HG03103 (cell line): ENCODE results near the gene SNX27.
"Not testable (repeated sequence)": the region's sequence is repeated elsewhere in the genome, so short reads cannot be mapped to it uniquely, and the experiment has no call there.

Experiments
- ATAC-seq: cut with Tn5 transposase; IDR thresholded peaks from one replicate; pipeline ENCODE4 v1.9.1; 2021; ENCODE audit warnings: low read depth; ENCODE audit not compliant: unreplicated experiment

The SNX27 gene

DNA sequence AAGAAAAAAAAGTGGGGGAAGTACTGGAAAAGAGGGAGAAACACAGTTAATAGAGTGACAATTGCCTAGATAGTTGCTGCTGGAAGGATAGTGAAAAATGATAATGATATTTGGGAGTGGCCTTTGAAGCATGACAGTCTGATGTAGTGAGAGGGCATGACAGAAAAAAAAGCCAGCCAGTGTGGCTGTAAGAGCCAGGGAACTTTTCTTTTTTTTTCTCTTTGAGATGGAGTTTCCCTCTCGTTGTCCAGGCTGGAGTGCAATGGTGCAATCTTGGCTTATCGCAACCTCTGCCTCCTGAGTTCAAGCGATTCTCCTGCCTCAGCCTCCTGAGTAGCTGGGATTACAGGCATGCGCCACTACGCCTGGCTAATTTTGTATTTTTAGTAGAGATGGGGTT is 9.3 kb upstream of the SNX27 start:
- not testable (repeated sequence) for ATAC-seq

DNA sequence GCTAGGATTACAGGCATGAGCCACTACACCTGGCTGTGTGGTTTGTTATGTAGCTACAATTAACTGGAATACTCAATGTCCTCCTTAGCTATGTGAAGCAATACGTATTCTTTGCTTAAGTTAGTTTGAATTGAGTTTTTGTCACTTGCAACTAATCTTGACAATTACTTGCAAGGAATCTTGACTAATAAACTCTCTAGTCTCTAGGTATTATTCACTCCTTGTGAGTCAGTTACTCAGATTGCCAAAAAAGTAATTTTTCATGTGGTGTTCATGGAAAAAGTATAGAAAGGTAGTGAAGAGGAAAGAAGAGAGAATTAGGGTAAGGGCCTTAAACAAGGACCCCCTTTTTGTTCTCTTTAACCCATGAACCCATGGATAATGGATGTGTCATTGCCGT is 7.6 kb upstream of the SNX27 start:
- ATAC-seq = no peak

DNA sequence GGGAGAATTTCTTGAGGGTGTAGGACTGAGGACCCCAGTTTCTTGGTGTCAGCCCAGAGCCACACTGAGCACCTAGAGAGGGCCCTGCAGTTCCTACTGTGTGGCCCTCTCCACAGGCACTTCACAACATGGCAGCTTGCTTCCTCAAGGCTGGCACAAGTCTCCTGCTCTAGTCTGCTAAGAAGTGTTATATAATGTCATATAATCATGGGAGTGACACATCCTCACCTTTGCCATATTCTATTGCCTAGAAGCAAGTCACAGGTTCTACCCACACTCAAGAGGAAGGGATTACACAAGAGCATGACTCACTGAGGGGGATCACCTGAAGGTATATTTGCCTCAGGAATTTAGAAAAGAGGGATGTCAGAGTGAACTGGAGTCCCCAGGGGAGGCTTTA is 5.5 kb upstream of the SNX27 start:
- ATAC-seq = no peak

DNA sequence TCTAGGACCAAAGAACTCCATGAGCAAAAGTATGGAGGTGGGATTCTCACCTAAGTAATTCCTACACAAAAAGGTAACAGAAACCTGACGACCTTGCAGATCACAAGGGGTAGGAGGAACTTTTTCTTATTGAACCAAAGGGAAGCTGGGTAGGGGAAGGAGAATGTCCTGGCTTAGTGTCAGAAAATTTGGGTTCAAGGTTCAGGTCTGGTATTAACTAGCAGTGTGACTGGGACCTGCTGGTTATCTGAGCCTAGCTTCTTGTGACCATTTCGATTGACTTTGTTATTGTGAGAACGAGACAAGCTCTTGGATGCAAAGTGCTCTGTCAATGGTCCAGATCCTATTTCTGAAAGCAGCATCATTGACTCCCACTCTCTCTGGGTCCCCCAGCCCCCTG is 5.0 kb upstream of the SNX27 start:
- ATAC-seq = no peak

DNA sequence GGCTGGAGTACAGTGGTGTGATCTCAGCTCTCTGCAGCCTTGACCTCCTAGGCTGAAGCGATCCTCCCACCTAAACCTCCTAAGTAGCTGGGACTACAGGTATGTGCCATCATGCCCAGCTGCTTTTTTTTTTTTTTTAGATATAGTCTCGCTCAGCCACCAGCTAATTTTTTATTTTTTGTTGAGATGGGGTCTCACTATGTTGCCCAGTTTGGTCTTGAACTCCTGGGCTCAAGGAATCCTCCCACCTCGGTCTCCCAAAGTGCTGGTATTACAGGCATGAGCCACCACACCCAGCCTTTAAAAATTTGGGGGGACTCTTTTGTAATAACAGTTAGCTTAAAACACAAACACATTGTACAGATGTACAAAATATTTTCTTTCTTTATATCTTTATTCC is 1.7 kb upstream of the SNX27 start:
- no peak for ATAC-seq

DNA sequence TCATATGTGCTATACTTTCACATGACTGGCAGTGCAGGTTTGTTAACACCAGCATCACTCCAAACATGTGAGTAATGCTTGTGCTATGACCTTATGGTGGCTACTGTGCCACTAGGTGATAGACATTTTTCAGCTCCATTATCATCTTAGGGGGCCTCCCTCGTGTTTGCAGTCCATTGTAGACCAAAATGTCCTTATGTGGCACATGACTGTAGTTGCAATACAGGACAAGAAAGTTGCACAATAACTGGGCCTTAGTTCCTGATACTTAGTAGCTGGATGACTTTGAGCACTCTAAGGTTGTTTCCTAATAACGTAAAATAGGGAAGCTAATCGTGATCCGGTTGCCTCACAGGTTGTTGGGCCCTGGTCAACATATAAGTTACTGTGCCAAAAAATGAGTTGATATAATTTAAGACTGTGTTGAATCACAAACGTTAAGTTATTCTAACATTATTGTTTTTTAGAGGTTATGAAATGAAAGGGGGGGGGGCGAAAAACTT is 511 bp upstream of the SNX27 start:
- ATAC-seq = no peak

DNA sequence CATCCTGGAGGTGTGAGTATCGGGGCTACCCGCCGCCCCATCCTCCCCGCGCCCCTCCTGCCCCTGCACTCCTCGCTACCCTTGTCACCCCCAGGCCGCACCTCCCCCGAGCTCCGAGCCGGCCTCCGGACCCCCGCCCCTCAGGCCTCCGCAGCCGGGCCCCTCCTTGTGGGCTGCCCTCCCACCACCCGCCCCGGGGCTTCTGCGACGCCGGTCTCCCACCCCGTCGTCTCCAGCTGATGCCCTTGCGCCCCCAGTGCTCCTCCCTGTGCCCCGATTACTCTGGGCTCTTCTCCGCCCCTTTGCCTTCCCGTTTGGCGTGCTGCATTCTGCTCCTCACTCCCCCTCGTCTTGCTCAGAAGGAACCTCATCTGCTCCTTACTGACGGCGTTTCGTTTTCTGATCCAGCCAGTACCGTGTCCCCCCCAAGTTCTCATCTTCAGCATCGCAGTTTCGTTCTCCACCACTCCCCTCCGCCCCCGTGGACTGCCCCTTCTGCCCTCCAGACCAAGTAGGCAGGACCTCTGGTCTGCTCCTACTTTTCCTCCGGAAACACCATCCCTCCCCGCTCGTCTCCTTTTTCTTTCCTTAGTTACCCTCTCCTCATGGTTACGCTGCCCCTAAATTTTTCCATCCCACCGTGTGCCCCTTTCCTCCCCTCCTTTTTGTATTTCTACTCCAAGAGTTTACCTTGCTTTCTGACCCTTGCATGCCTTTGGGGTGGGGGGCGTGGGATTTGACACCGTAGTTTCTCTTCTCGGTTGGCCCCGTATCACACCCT is 841 bp downstream of the SNX27 start:
- ATAC-seq = no peak

DNA sequence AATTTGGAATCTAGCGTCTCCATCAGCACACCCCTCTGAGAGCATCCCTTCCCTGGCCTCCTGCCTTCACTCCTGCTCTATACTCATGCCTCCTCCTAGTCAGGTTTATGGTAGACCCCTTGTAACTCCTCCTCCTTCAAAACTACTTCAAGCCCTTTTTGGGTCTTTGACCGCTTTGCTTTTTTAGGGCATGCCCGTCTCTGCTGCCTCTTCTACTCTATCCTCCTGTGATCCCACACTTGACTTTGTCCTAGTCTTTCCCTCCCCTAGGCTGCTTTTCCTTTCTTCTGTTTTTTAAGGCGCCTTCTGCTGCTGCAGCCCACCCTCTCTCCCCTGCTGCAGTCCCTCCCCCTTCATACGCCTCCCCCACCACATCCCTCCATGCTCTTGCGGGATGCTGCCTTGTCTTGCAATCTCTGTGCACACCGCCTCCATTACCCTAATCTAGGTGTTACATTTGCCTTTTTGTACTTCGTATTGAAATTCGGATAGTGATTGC is 1.5 kb downstream of the SNX27 start:
- ATAC-seq = no peak

DNA sequence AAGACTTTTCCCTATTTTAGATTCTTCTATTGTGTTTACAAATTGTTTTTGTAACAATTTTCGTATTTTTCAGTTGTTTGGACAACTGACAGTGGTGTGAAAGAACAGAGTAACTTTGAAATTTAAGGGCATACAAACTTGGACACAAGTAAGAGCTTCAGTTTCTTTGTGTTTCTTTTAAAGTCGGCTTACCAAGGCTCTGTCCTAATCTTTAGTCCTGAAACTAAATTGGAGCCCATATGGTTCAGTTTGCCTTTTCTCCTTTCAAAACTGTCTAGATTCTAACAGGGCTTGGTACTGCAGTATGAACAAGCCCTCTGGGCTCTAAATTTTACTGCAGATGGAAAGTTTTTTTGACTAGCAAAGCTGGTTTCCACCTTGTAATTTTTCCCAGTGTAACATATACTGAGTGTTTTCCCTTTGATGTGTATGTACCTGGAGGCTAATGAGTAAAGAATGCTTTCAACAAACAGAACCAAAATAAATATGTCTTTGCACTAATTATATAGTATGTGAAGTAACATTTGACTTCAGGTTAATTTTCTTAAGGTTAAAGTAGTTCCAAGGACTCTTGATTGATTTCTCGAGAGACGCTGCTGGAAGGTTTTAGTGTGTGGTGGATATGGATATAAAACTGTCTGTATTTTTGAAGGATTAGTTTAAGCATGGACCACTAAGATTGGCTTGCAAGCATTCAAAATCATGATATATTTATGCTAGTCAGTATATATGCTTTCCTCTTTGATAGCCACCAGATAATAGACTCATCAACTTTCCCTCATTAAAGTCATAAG is 4.1 kb downstream of the SNX27 start:
- ATAC-seq = no peak

DNA sequence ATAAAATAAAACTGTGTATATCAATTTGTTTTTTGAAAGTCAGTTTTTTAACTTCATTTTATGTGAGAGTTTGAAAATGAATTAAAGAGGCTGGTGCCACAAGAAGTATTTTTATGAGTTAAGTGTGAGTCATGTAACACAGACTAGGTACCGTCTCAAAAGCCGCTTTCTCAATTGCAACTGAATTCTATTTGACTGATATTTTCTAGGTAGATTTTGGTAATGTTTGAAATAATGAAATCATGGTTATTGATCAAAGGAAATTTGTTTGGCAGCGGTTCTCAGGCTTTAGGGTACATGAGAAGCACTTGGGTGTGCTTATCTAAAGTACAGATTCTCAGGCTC is 4.6 kb downstream of the SNX27 start:
- no peak for ATAC-seq

DNA sequence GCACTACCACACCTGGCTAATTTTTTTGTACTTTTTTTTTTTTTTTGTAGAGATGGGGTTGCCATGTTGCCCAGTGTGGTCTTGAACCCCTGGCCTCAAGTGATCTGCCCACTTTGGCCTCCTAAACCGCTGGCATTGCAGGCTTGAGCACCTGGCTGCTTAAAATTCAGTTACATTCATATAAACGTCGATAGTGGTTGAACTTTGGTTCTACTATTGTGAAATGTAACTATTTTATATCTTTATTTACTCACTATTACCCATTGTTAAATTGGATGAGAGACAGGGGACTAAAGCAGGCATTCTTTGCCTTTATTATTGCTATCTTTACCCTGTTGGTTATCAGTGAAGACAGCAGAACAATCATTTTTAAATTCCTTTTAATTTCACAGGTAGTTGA is 6.2 kb downstream of the SNX27 start:
- no peak for ATAC-seq

DNA sequence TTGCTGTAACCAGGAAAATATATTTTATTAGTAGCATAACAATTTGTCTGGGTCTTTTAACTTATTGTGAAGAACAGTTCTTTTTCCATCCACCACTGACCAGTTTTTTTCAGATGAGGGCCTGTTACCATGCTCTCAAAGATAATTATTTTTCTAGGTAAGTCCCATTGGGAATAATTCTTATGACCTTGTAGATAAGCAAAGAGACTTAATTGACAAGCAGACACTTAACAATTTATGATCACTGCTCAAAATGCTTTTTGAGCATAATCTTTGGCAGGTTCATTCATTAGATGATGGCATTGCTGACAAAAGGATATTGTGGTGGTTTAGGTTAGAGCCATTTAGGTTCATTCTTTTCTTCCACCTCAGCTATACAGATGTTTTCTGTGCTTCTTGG is 6.6 kb downstream of the SNX27 start:
- ATAC-seq = no peak

DNA sequence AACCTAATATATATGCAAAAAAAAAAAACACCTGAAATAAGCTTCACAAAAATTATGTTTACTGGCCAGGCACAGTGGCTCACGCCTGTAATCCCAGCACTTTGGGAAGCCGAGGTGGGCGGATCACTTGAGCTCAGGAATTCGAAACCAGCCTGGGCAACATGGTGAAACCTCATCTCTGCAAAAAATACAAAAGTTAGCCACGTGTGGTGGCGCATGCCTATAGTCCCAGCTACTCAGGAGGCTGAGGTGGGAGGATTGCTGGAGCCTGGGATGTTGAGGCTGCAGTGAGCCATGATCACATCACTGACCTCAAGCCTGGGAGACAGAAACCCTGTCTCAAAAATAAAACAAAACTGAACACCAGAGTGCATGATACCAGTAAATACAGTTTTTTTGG is 7.1 kb downstream of the SNX27 start:
- not testable (repeated sequence) for ATAC-seq

DNA sequence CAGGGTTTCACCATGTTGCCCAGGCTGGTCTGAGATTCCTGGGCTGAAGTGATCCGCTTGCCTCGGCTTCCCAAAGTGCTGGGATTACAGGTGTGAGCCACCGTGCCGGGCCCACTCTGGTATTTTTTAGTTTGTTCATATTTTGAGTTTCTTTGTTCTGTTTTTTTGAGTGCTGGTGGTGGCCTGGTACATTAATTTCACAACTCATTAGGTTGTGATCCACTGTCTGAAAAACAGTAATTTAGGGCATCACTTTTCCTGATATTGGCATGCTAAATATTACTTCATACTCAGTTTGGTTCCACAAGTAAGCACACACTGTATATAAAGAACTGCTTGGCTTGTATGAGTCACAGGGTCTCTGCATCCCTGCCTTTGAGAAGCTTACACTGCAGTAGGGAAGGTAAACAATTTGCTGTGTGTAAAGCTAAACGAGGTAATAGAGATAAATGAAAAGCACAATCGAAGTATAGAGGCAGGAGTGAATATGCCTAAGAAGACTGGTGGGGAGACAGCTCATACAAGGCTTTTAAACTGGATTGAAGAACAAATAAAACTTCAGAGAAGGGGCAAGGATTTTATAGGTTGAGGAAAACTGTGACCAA is 7.7 kb downstream of the SNX27 start:
- ATAC-seq = no peak

DNA sequence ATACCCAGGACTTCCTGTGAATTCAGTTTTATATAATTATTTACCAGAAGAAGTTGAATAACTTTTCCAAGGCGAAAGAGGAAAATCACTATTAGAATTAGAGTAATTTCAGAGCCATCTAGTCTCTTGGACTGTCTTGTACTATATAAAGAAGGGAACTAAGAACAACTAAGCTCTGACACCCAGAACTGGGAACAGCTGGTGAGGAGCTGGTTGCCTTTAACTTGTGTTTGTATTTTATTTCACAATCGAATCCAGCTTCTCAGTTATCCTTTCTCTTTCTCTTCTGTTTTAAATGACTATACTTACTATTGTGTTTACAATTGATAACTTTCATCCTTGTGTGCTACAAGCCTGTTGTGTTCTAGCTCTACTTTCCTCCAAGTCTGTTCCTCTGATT is 8.4 kb downstream of the SNX27 start:
- ATAC-seq = no peak

DNA sequence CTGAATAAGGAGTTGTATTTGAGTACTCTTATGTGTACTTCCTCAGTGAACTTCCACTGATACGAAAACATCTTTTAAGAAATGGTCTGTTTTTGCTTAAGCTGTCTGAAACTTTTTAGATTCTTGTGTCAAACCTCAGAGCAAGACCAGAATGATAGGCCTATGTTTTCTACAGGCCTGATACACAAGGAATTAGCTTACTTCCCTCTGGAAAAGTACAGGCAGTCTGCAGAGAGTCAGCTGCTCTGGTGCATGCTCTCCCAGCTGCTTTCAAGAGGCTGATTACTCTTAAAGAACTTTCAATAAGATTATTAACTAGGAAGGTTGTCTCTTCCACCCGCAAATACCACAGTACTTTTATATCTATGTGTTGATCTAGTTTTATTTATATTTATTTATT is 9.5 kb downstream of the SNX27 start:
- ATAC-seq = no peak

DNA sequence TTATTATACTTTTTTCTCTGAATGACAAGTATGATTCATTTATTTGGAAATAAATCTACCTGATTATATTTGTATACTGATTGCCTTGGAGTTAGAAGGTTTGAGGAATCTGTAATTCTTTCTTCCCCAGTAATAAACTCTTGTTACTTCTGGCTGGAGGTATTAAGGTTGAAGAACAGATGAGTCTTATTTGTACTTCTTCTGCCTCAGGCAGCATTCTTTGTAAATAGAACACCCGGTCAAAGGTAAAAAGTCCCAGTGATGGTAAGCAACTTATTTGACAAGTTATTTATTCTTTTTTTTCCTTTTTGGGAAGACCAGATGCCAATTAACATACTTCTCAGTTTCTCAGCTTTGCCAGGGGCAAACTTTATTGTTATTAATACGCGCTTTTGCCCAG is 12.9 kb downstream of the SNX27 start:
- ATAC-seq = no peak

DNA sequence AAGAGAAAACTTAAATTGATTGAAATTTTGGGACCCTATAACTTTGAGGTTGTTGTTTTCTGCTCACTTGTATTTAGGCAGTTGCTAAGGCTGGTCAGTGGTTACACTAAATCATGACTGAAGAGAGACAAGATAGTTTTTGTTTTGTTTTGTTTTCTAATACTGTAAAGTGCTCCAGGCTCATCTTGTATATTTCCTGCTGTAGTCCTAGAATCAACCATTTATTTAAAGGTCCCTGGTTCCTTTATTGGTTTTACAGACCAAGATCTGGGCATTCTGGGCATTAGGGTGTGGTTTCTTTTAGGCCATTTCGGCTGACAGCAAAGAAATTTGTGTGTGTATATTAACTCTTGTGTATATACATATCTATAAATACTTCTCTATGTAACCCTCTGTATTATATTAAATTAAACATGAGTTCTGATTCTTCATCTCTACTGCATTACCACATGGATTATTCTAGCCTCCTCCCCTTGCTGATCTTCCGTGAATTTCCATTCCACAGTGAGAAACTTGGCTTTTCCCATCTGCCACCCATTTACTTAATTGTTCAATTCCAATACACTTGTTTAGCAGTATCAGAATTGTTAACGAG is 15.0 kb downstream of the SNX27 start:
- no peak for ATAC-seq

DNA sequence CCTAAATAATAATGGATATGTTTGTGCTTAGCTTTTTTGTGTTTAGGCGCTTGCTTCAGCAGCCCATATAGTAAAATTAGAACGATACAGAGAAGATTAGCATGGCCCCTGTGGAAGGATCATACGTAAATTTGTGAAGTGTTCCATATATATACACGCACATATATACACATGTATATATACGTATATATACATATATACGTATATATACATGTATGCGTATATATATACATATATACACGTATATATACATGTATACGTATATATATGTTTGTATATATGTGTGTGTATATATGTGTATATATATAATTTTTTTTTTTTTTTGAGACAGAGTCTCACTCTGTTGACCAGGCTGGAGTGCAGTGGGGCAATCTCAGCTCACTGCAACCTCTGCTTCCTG is 17.4 kb downstream of the SNX27 start:
- no peak for ATAC-seq

DNA sequence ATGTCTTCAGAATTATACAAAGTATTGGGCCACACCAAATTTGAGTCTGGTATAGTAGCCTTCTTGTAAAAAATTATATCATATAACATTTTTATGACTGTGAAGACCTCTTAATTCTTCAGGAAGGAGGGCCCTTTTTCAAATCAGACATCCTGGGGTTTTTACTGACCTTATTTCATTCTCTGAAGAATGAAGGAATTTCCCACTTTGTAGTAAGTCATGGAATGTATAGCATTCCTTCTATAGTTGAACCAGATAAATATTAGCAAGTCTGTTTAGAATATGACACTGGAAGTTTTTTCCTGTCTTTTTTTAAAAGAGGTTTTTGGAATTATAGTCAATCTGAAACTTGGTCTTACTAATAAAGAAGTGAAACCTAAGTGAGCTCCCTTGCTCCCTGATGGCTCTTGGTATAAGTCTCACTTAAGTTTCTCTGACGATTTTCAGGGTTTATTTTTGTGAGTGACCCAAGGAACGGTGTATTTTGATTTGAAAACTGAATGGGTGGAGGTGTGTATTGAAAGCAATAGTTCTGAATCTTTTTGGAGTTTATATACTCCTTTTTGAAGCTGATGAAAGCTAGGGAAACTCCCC is 23.7 kb downstream of the SNX27 start:
- ATAC-seq = no peak
